ENCODE data around the gene RASSF6.

DNA sequence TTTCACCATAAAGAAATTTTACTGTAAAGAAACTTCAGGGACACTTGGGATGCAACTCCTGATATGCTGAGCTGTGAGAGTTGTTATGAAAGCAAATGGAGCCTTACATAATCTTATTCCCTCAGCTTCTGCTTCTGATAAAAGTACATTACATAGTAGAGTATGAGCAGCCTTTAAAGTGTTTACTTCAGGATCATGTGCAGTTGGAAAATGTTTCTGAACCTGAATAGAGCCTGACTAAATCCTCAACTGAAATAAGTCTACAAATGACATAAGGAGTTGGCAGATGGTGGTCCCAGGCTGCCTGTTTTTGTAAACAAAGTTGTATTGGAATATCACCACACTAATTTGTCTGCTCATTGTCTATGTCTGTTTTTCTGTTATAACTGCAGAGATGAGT lies 19.3 kb downstream of the RASSF6 start:
- TF ChIP-seq, protein P1, sequence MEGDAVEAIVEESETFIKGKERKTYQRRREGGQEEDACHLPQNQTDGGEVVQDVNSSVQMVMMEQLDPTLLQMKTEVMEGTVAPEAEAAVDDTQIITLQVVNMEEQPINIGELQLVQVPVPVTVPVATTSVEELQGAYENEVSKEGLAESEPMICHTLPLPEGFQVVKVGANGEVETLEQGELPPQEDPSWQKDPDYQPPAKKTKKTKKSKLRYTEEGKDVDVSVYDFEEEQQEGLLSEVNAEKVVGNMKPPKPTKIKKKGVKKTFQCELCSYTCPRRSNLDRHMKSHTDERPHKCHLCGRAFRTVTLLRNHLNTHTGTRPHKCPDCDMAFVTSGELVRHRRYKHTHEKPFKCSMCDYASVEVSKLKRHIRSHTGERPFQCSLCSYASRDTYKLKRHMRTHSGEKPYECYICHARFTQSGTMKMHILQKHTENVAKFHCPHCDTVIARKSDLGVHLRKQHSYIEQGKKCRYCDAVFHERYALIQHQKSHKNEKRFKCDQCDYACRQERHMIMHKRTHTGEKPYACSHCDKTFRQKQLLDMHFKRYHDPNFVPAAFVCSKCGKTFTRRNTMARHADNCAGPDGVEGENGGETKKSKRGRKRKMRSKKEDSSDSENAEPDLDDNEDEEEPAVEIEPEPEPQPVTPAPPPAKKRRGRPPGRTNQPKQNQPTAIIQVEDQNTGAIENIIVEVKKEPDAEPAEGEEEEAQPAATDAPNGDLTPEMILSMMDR (IDR thresholded peaks at IDR 0.05) = no peak
- no peak for TF ChIP-seq POLR2A (IDR thresholded peaks at IDR 0.05)
